Endometrial microvascular endothelial cells (primary cell): ENCODE measurements around the gene FOXC2. TPM values are rescaled to one million over a fixed set of nuclear protein-coding genes. Genes with fewer than 3 reads are reported as not detected.

Experiments
- in situ Hi-C: cut with HindIII; loops from 2 replicates; pipeline ENCODE4 v1.10.0; 2017; ENCODE audit warnings: low sequenced_read_pairs, low pct_unique_long_range_greater_than_20kb; ENCODE audit errors: inconsistent ontology term
- total RNA-seq: library from RNA; depleted of rRNA; stranded (reverse); fragments of >200 nt; gene quantifications from one replicate; pipeline ENCODE4 v1.2.3, GENCODE V29; 2015; ENCODE audit errors: inconsistent ontology term

Gene FOXC2
- total RNA-seq, 1 donor from 2014 or later = 8.9 TPM

GRCh38 chr16:86597880-86598606 lies 31.4 kb downstream of the FOXC2 start:
- in situ Hi-C loops = no loop called here

- in situ Hi-C loops = no loop called here
Observed at GRCh38 chr16:86598607-86599565, 32.3 kb downstream of the FOXC2 start.

- in situ Hi-C loops = no loop called here
Observed at GRCh38 chr16:86601356-86601755, 34.7 kb downstream of the FOXC2 start.

GRCh38 chr16:86602521-86602920 lies 35.9 kb downstream of the FOXC2 start:
- in situ Hi-C loops = no loop called here

GRCh38 chr16:86604436-86605193 lies 38.0 kb downstream of the FOXC2 start:
- in situ Hi-C loops = no loop called here

GRCh38 chr16:86605950-86606349 lies 39.3 kb downstream of the FOXC2 start:
- in situ Hi-C loops = no loop called here

GRCh38 chr16:86608301-86608747 lies 41.7 kb downstream of the FOXC2 start:
- in situ Hi-C loops = no loop called here

GRCh38 chr16:86609115-86609514 lies 42.5 kb downstream of the FOXC2 start:
- in situ Hi-C loops = no loop called here

- in situ Hi-C loops = no loop called here
Observed at GRCh38 chr16:86609661-86610060, 43.0 kb downstream of the FOXC2 start.

- in situ Hi-C loops = no loop called here
Observed at GRCh38 chr16:86610779-86611524, 44.3 kb downstream of the FOXC2 start.

GRCh38 chr16:86611525-86611855 lies 44.9 kb downstream of the FOXC2 start:
- in situ Hi-C loops = no loop called here

- in situ Hi-C loops = no loop called here
Observed at GRCh38 chr16:86611941-86612340, 45.3 kb downstream of the FOXC2 start.

- in situ Hi-C loops = no loop called here
Observed at GRCh38 chr16:86614699-86615098, 48.1 kb downstream of the FOXC2 start.

GRCh38 chr16:86616906-86617305 lies 50.3 kb downstream of the FOXC2 start:
- in situ Hi-C loops = no loop called here

GRCh38 chr16:86618431-86619238 lies 52.0 kb downstream of the FOXC2 start:
- in situ Hi-C loops = no loop called here
